Upper lobe of left lung (tissue), 4 donors: ENCODE data around the gene EYS.

Source experiments
- CTCF ChIP-seq, 6 experiments: fragments of 450-650 bp in 4 of 6; fragments of 200-600 bp in 2 of 6; sonication (generic) in 2 of 6; IDR thresholded peaks; one replicate each; pipeline ENCODE4 v1.5.1; 2016 to 2019; ENCODE audit warnings: antibody characterized with exemption in 6 of 6
- POLR2A ChIP-seq, 4 donors: fragments of 450-650 bp; IDR thresholded peaks; one replicate each; pipeline ENCODE4 v1.5.1; 2016 to 2017; ENCODE audit warnings: antibody characterized with exemption in 4 of 4, mild to moderate bottlenecking in 2 of 4
- POLR2AphosphoS5 ChIP-seq, 2 donors: sonication (generic); formaldehyde crosslinking; IDR thresholded peaks; one replicate each; pipeline ENCODE4 v1.5.1; 2017; ENCODE audit warnings: antibody characterized with exemption in 2 of 2

- TF ChIP-seq POLR2A (IDR thresholded peaks at IDR 0.05) = no peak
- no peak for TF ChIP-seq CTCF (IDR thresholded peaks at IDR 0.05)
- TF ChIP-seq POLR2AphosphoS5 (IDR thresholded peaks at IDR 0.05) = no peak
Observed at GRCh38 chr6:64713175-64713574, 993.9 kb downstream of the EYS start.
